B cell (primary cell): ENCODE results near the gene DFFB. TPM values are rescaled to one million over a fixed set of nuclear protein-coding genes. Genes with fewer than 3 reads are reported as not detected.

Source experiments
- ATAC-seq: fragments of 200-7000 bp; cut with Tn5 transposase; one replicate; pipeline ENCODE4 v1.10.0; 2021; ENCODE audit warnings: low read depth, mild to moderate bottlenecking, moderate number of reproducible peaks, moderate library complexity
- CTCF ChIA-PET: fragments of 350-600 bp; sonication (Branson Sonifier 250); formaldehyde crosslinking; loops from one replicate; lab custom pipeline; 2021; ENCODE audit warnings: antibody characterized with exemption, inconsistent platforms; lab: Charles Lee
- POLR2A ChIA-PET: fragments of 350-600 bp; sonication (Branson Sonifier 250); formaldehyde crosslinking; loops from one replicate; lab custom pipeline; 2021; ENCODE audit warnings: antibody characterized with exemption; lab: Charles Lee
- DNase-seq: peaks from one replicate; pipeline ENCODE4 v3.0.0; 2013
- H2AFZ ChIP-seq: 2 replicates; pipeline ENCODE4 v1.6.1; 2012; ENCODE audit warnings: mild to moderate bottlenecking, low read depth, low read length; ENCODE audit not compliant: insufficient read depth, poor library complexity, severe bottlenecking
- H3K27ac ChIP-seq, 2 donors: 1 replicate in 1 of 2; 2 replicates in 1 of 2; pipeline ENCODE4 v1.5.1; 2012 to 2013; ENCODE audit warnings: low read length in 2 of 2, mild to moderate bottlenecking in 2 of 2, moderate library complexity in 1 of 2
- H3K27me3 ChIP-seq, 4 experiments: fragments of 200-600 bp in 1 of 4; sonication (generic) in 1 of 4; replicated peaks in 1 of 4; 1 replicate in 2 of 4; 2 replicates in 2 of 4; pipeline versions ENCODE4 v1.6.1 to v1.7.0; 2013 to 2016; ENCODE audit warnings: low read length in 3 of 4, mild to moderate bottlenecking in 2 of 4, mixed read lengths in 1 of 4, moderate library complexity in 1 of 4; ENCODE audit not compliant: insufficient read depth in 4 of 4, control insufficient read depth in 3 of 4; ENCODE audit errors: control extremely low read depth in 1 of 4
- H3K36me3 ChIP-seq, 2 experiments: replicated peaks in 1 of 2; 1 replicate in 1 of 2; 2 replicates in 1 of 2; pipeline versions ENCODE4 v1.6.1 to v1.7.1; 2013; ENCODE audit warnings: low read length in 1 of 2; ENCODE audit not compliant: insufficient read depth in 2 of 2, control insufficient read depth in 1 of 2; ENCODE audit errors: control extremely low read depth in 1 of 2, extremely low read depth in 1 of 2
- H3K4me1 ChIP-seq, 2 donors: fragments of 200-600 bp in 1 of 2; sonication (generic) in 1 of 2; 1 replicate in 1 of 2; 2 replicates in 1 of 2; pipeline versions ENCODE4 v1.5.1 to v1.6.1; 2013 to 2017; ENCODE audit warnings: low read length in 2 of 2; ENCODE audit not compliant: control insufficient read depth in 2 of 2, insufficient read depth in 2 of 2
- H3K4me2 ChIP-seq: replicated peaks from 2 replicates; pipeline ENCODE3; 2012; ENCODE audit warnings: mild to moderate bottlenecking, low read depth, low read length; ENCODE audit not compliant: poor library complexity, severe bottlenecking
- H3K4me3 ChIP-seq, 5 experiments: fragments of 200-600 bp in 1 of 5; sonication (generic) in 1 of 5; 1 replicate in 3 of 5; 2 replicates in 2 of 5; pipeline versions ENCODE4 v1.5.1 to v1.7.0; 2011 to 2016; ENCODE audit warnings: low read length in 4 of 5, mild to moderate bottlenecking in 4 of 5, low read depth in 2 of 5, control low read depth in 1 of 5, moderate library complexity in 1 of 5; ENCODE audit not compliant: insufficient read depth in 1 of 5; ENCODE audit errors: control extremely low read depth in 1 of 5, extremely low read depth in 1 of 5
- H3K79me2 ChIP-seq: fragments of 200-600 bp; sonication (generic); one replicate; pipeline ENCODE4 v1.6.0; 2016; ENCODE audit warnings: low read length; ENCODE audit not compliant: control insufficient read depth, insufficient read depth
- H3K9ac ChIP-seq: fragments of 200-600 bp; sonication (generic); 2 replicates; pipeline ENCODE4 v1.6.1; 2017; ENCODE audit warnings: mild to moderate bottlenecking, low read length, moderate library complexity
- H3K9me3 ChIP-seq, 3 donors: one replicate each; pipeline versions ENCODE4 v1.6.1 to v1.7.1; 2013; ENCODE audit warnings: low read length in 2 of 3; ENCODE audit not compliant: control insufficient read depth in 2 of 3, insufficient read depth in 1 of 3; ENCODE audit errors: control extremely low read depth in 1 of 3
- H4K20me1 ChIP-seq: 2 replicates; pipeline ENCODE4 v1.6.0; 2012; ENCODE audit warnings: mild to moderate bottlenecking, low read length; ENCODE audit not compliant: insufficient read depth, control insufficient read depth, poor library complexity, severe bottlenecking
- H3K27ac Mint-ChIP-seq: one replicate; pipeline ENCODE4 v1.8.0; 2021; ENCODE audit warnings: mixed read lengths
- H3K27me3 Mint-ChIP-seq: one replicate; pipeline ENCODE4 v1.8.0; 2021; ENCODE audit warnings: mixed read lengths
- H3K4me1 Mint-ChIP-seq: one replicate; pipeline ENCODE4 v1.8.0; 2021; ENCODE audit warnings: mixed read lengths
- H3K4me3 Mint-ChIP-seq: one replicate; pipeline ENCODE4 v1.8.0; 2021; ENCODE audit warnings: mixed read lengths
- H3K9me3 Mint-ChIP-seq: one replicate; pipeline ENCODE4 v1.8.0; 2022; ENCODE audit warnings: mixed read lengths; ENCODE audit not compliant: insufficient read depth
- EZH2 ChIP-seq: IDR thresholded peaks from 2 replicates; pipeline ENCODE4 v1.6.1; 2012; ENCODE audit warnings: borderline replicate concordance, low read depth, mild to moderate bottlenecking, moderate library complexity, low read length; ENCODE audit not compliant: insufficient read depth, poor library complexity, severe bottlenecking
- WGBS: methylation state at CpG from one replicate; pipeline ENCODE4 v1.1.5; 2013; ENCODE audit warnings: missing lambda C conversion rate; ENCODE audit not compliant: insufficient coverage; 5-methylcytosine and 5-hydroxymethylcytosine counted together
- intact Hi-C: fragments of 100-400 bp; cut with micrococcal nuclease; formaldehyde crosslinking; loops from one replicate; pipeline ENCODE4 v1.10.0; 2022
- polyA plus RNA-seq: library from polyadenylated mRNA; depleted of rRNA; stranded (reverse); fragments of >200 nt; gene quantifications from 2 replicates; pipeline ENCODE4 v1.2.3, GENCODE V29; 2012
- total RNA-seq, 2 donors: library from RNA; stranded (reverse); fragments of 120-200 nt in 1 of 2; gene quantifications; 1 replicate in 1 of 2; 2 replicates in 1 of 2; pipeline versions ENCODE4 v1.2.3 to v1.2.4, GENCODE V29; 2013 to 2022
- TF ChIP-seq, protein P1 (sequence below): fragments of 200-600 bp; IDR thresholded peaks from one replicate; pipeline ENCODE4 v1.8.0; 2022; ENCODE audit warnings: antibody characterized with exemption, mild to moderate bottlenecking

Gene DFFB
- total and polyA plus RNA-seq, 2 donors (not counting 1 experiment from before 2014, with no cell fraction given), result 14.0 to 17.4 TPM

DNA sequence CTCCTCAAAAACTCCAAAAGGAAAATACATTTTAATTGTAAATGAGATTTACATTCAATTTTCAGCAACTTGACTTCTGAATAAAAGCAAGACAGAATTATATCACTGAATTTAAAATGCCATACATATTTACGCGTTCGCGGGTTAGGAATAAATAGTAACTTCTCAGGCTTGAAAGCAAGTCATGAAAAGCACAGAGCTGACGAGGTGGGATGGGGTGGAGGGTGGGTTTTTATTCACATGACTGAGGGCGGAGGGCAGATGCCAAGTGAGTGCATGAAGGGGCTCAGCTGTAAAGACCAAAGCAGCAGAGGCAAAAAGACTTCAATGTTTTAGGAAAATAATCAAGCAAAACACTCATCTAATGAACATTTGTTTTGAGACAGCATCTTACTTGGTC, 6.0 kb upstream of the DFFB start:
- H3K4me1 ChIP-seq, result peaks cover 8 to 11% of the 10 kb centered on the region in 2 donors
- no peaks in the 10 kb centered on the region for H3K9me3 Mint-ChIP-seq
- H3K9ac ChIP-seq, result no peak overlapping the region
- H3K36me3 ChIP-seq, result peaks cover 3 to 37% of the 10 kb centered on the region in 2 experiments
- no peak overlapping the region for H3K4me3 ChIP-seq
- peaks cover 32% of the 10 kb centered on the region for H3K79me2 ChIP-seq
- DNase-seq (no peak), ATAC-seq (no peak)
- ChIA-PET POLR2A (no interaction called here), CTCF (no interaction called here)
- no peak overlapping the region for H2AFZ ChIP-seq
- H4K20me1 ChIP-seq, result peaks cover 38% of the 10 kb centered on the region
- no peak overlapping the region for H3K27ac ChIP-seq
- H3K9me3 ChIP-seq, result no peaks in the 10 kb centered on the region
- H3K27me3 ChIP-seq, result no peaks in the 10 kb centered on the region
- intact Hi-C loops, result loop anchor here (10.0 kb wide), 1 partner anchor 226 kb away; the partner anchor contains the start of gene TPRG1L
- WGBS, result 83% methylated on average over 1 of the region's 6 CpGs
- H3K27ac Mint-ChIP-seq, result no peak overlapping the region
- TF ChIP-seq EZH2, result no peak
- TF ChIP-seq, protein P1, sequence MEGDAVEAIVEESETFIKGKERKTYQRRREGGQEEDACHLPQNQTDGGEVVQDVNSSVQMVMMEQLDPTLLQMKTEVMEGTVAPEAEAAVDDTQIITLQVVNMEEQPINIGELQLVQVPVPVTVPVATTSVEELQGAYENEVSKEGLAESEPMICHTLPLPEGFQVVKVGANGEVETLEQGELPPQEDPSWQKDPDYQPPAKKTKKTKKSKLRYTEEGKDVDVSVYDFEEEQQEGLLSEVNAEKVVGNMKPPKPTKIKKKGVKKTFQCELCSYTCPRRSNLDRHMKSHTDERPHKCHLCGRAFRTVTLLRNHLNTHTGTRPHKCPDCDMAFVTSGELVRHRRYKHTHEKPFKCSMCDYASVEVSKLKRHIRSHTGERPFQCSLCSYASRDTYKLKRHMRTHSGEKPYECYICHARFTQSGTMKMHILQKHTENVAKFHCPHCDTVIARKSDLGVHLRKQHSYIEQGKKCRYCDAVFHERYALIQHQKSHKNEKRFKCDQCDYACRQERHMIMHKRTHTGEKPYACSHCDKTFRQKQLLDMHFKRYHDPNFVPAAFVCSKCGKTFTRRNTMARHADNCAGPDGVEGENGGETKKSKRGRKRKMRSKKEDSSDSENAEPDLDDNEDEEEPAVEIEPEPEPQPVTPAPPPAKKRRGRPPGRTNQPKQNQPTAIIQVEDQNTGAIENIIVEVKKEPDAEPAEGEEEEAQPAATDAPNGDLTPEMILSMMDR, result no peak
- H3K27me3 Mint-ChIP-seq, result no peaks in the 10 kb centered on the region
- no peak overlapping the region for H3K4me2 ChIP-seq
- no peak overlapping the region for H3K4me3 Mint-ChIP-seq
- H3K4me1 Mint-ChIP-seq, result peaks cover 14% of the 10 kb centered on the region

DNA sequence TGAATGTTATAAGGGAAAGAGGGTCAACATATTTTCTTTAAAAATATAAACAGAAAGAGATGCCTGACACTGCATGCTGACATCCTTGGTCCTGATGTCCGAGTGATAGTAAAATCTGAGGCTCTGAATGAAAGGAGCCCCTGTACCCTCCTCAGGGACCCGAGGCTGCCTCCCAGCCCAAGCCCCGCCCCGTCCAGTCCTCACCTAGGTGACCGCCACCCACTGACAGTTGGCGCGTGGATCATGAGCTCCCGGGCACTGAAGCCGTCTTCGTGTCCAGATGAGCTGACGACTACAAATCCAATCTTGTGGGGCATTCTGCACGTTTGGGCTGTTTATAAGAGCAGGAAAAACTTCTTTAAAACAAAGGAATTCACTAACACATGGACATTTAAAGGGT, 5.2 kb upstream of the DFFB start:
- no peak for TF ChIP-seq EZH2
- TF ChIP-seq, protein P1, result no peak
- no peak for ATAC-seq
- Histone ChIP-seq H3K4me2 (no peak overlapping the region), H3K36me3 (peaks cover 3 to 29% of the 10 kb centered on the region in 2 experiments), H3K4me1 (peaks cover 10 to 13% of the 10 kb centered on the region in 2 donors), H3K27me3 (no peaks in the 10 kb centered on the region), H3K9ac (no peak overlapping the region), H3K79me2 (peaks cover 35% of the 10 kb centered on the region), H3K27ac (no peak overlapping the region), H3K4me3 (no peak overlapping the region), H3K9me3 (no peaks in the 10 kb centered on the region), H2AFZ (no peak overlapping the region), H4K20me1 (peaks cover 40% of the 10 kb centered on the region)
- no peak overlapping the region for H3K4me3 Mint-ChIP-seq
- ChIA-PET POLR2A (no interaction called here), CTCF (no interaction called here)
- DNase-seq, result no peak
- intact Hi-C loops, result loop anchor here (10.0 kb wide), 1 partner anchor 227 kb away; the partner anchor contains the start of gene TPRG1L
- H3K9me3 Mint-ChIP-seq, result no peaks in the 10 kb centered on the region
- H3K4me1 Mint-ChIP-seq, result peaks cover 16% of the 10 kb centered on the region
- WGBS, result 91% methylated on average over 7 of the region's 12 CpGs
- no peak overlapping the region for H3K27ac Mint-ChIP-seq
- H3K27me3 Mint-ChIP-seq, result no peaks in the 10 kb centered on the region
